HG02884 (cell line): ENCODE results near the gene DECR2.
"Not testable (repeated sequence)": the region's sequence is repeated elsewhere in the genome, so short reads cannot be mapped to it uniquely, and the experiment has no call there.

Source experiments
- ATAC-seq: cut with Tn5 transposase; IDR thresholded peaks from one replicate; pipeline ENCODE4 v1.9.1; 2021; ENCODE audit warnings: mild to moderate bottlenecking, moderate library complexity; ENCODE audit not compliant: unreplicated experiment

The DECR2 gene

DNA sequence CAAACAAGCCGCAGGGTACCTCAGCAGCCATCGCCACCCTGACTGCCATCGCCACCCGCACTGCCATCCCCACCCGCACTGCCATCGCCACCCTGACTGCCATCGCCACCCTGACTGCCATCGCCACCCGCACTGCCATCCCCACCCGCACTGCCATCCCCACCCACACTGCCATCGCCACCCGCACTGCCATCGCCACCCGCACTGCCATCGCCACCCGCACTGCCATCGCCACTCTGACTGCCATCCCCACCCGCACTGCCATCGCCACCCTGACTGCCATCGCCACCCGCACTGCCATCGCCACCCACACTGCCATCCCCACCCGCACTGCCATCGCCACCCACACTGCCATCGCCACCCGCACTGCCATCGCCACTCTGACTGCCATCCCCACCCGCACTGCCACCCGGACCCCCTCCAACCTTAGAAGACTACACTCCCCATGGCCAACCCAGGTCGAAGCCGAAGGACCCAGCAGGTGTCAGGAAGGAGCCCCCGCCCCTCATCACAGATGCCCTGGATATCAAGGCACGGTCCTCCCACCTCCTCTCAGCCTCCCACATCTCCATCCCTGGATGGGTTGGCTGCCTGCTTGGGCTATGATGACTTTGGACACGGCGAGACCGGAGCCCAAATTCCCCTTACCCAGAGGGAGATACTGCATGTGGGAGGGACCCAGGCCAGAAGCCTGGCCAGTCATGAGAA lies 23.4 kb upstream of the DECR2 start:
- ATAC-seq = not testable (repeated sequence)

GRCh38 chr16:378821-379182 lies 22.9 kb upstream of the DECR2 start:
- no peak for ATAC-seq

GRCh38 chr16:379183-379960 lies 22.3 kb upstream of the DECR2 start:
- no peak for ATAC-seq

DNA sequence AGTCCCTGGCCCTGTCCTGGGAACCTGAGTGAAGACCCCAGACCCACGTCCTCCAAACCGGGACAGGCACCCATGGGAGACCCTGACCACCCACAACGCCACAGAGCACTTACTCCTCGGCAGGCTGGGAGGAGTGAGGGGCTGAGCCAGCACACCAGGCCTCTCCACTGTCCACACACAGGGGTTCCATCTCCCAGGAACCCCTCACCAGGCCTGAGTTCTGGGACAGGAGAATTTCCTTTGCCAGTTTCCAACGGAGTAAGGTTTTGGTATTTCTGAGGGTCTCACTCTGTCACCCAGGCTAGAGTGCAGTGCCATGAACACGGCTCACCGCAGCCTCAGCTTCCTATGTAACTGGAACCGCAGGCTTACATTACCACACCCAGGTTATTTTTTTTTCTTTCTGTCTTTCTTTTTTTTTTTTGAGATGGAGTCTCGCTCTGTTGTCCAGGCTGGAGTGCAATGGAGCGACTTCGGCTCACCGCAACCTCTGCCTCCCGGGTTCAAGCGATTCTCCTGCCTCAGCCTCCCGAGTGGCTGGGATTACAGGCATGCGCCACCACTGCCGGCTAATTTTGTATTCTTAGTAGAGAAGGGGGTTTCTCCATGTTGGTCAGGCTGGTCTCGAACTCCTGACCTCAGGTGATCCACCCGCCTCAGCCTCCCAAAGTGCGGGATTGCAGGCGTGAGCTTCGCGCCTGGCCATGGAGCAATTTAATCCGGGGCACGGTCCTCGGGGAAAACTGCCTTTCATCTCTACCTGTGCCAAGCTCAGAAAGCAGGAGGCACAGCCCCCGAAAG lies 21.5 kb upstream of the DECR2 start:
- no peak for ATAC-seq

DNA sequence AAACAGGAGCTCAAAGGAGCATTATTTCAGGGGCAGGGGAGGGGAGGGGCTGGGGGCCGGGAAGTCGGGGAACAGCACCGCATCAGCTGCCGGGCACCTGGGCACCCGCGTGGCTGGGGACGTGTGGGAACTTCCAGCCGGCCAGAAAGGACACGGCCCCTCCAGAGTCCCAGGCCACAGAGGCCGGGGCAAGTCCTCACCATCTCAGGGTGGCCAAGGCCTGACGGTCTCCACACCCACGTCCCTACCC lies 21.0 kb upstream of the DECR2 start:
- no peak for ATAC-seq

- no peak for ATAC-seq
Observed at GRCh38 chr16:381012-381788, 20.5 kb upstream of the DECR2 start.

DNA sequence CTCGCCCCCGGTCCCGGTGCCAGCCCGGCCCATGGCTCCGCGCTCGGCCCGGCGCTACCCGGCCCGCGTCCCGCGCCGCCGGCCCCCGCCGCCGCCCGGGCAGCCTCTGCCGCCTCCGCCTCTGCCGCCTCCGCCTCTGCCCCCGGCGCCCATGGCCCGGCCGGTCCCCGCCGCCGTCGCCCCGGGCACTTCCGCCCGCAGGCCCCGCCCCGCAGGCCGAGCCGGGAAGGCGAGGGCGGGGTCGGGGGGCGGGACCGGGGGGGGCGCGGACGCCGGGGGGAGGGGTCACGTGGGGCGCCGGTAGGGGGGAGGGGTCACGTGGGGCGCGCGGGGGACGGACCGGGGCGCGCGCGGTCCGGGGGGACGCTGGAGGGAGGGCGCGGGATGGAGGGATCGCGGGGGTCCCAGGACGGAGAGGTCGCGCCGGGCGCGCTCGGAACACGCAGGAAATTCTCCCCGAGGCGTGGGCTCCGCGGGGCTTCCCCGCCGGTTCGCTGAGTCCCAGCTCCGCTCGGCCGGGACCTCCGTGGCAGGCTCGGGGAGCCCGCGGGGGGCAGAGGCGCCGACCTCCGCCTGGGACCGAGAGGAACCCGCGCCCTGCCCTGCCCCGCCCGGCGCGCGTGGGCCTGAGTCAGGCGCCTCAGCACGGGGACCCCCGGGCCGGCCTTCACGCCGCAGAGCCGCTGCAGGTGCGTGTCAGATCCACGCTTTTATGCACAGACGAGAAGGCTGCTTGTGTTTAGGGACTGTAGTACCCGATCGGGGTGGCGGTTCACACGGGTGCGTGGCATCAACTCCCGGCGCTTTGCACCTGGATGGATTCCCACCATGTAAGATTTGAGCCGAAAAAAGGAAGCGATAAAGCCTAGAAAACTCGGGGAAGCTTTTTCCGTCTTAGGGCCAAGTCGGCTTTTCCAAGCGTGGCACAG lies 19.6 kb upstream of the DECR2 start, which contains the start of gene PGAP6:
TSS of gene PGAP6 (minus strand) at position 190 of the 929 bp plus-strand sequence. CDS start at position 33, 157 bp downstream.
- no peak for ATAC-seq

DNA sequence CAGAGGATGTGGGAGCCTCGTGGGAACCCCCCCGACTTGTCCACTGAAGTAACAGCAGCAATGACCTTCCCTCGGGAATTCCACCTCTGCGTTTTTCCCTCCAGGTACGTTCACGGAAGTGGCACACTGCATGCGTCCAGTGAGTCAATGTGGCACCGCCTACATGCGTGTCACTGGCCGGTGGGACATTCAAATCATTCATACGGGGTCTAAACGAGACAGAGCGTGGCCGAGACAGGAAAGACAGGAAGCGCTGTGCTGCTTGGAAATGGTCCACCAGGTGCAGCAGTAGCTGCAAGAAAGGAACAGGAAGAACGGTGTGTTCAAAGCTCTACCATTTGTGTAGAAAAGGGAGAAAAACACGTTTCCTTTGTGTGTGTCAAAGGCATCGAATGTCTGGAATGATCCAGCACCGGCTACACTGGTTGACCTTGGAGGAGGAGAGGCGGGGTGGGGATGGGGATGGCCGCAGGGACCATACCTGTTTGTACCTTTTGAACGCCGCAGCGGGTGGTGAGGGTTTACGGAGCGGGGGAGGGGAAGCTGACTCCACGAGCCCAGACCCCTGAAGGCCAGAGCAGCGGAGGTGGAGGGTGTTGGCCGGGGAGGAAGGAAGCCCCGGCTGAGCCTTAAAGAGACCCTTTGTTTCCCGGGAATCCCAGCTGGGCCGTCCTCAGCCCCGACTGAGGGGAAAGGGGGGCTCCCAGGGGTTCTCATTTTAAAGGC lies 18.2 kb upstream of the DECR2 start:
- ATAC-seq = no peak

- ATAC-seq = no peak
Observed at GRCh38 chr16:386641-387156, 15.0 kb upstream of the DECR2 start.

DNA sequence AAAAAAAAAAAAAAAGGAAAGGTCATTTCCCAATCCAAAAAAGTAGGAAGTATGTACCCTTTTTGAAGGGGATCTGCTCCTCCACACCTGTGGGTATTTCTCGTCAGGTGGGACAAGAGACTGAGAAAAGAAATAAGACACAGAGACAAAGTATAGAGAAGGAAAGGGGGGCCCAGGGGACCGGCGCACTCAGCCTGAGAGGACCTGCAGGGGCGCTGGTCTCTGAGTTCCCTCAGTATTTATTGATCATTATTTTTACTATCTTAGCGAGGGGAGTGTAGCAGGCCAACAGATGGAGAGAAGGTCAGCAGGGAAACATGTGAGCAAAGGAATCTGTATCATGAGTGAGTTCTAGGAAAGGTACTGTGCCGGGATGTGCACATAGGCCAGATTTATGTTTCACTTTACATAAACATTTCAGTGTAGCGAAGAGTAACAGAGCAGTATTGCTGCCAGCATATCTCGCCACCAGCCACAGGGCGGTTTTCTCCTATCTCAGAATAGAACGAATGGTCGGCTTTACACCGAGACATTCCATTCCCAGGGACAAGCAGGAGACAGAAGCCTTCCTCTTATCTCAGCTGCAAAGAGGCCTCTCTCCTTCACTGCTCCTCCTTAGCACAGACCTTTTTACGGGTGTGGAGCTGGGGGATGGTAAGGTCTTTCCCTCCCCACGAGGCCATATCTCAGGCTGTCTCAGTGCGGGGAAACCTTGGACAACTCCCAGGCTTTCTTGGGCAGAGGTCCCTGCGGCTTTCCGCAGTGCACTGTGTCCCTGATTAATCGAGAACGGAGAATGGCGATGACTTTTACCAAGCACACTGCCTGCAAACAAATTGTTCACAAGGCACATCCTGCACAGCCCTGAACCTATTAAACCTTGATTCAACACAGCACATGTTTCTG lies 13.7 kb upstream of the DECR2 start:
- not testable (repeated sequence) for ATAC-seq

GRCh38 chr16:389352-389751 lies 12.3 kb upstream of the DECR2 start:
- no peak for ATAC-seq

- ATAC-seq = no peak
Observed at GRCh38 chr16:391885-392335, 9.8 kb upstream of the DECR2 start.

GRCh38 chr16:392450-393030 lies 9.1 kb upstream of the DECR2 start:
- no peak for ATAC-seq

- ATAC-seq = no peak
Observed at GRCh38 chr16:396199-396598, 5.5 kb upstream of the DECR2 start.

DNA sequence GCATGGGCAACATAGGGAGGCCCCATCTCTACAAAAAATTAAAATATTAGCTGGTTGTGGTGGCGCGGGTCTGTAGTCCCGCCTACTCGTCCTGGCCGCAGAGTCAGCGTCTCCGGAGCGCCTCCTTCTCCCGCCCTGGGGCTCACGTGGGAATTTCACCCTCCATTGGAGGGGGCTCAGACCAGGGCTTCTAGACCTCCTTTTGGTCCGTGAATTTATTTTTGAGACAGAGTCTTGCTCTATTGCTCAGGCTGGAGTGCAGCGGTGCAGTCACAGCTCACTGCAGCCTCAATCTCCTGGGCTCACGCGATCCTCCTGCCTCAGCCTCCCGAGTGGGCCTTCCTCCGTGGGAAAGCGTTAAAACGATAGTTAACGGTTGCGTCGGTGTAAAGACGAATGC lies 5.1 kb upstream of the DECR2 start:
- no peak for ATAC-seq

- no peak for ATAC-seq
Observed at GRCh38 chr16:397135-397661, 4.5 kb upstream of the DECR2 start, which contains the start of gene NME4. NME4 (plus strand) TSS chr16:397199; CDS start chr16:397223, 24 bp downstream.

DNA sequence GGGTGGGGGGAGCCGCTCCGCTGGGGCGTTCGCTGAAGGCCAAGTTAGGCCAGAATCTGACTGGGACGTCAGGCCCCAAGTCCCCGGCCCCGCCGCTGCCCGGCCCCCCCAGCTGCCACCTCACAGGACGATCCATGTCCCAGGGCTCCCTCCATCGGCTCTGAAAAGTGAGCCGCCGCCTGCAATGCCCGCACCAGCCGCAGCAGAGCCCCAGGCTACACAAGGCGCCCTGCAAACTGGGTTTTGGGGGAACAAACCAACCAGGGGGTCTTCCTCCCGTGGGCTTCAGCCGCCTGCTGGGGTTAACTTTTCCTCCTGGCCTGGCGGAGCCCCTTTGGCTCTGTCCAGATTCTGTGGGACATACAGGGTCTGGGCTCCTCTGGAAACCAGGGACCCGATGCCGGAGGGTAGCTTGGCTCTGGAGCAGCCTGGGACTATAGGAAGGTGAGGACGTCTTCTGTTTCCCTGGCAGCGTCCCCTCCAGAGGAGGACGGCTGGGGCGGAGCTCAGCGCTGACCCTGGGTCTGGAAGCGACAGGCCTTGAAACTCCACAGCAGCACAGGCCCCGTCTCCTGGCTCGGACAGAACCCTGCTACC lies 3.9 kb upstream of the DECR2 start:
- ATAC-seq = no peak
